NCI-H510A treated with DMSO at 0.1 percent for 48 hours (cell line): ENCODE measurements around the gene SLC22A23.
A peak's percentile ranks its signal among the peaks of the same experiment; 100 is the strongest.

Source experiments
- DNase-seq: peaks from one replicate; lab custom pipeline; 2025; lab: John Stamatoyannopoulos, UW

The SLC22A23 gene, protein sequence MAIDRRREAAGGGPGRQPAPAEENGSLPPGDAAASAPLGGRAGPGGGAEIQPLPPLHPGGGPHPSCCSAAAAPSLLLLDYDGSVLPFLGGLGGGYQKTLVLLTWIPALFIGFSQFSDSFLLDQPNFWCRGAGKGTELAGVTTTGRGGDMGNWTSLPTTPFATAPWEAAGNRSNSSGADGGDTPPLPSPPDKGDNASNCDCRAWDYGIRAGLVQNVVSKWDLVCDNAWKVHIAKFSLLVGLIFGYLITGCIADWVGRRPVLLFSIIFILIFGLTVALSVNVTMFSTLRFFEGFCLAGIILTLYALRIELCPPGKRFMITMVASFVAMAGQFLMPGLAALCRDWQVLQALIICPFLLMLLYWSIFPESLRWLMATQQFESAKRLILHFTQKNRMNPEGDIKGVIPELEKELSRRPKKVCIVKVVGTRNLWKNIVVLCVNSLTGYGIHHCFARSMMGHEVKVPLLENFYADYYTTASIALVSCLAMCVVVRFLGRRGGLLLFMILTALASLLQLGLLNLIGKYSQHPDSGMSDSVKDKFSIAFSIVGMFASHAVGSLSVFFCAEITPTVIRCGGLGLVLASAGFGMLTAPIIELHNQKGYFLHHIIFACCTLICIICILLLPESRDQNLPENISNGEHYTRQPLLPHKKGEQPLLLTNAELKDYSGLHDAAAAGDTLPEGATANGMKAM

GRCh38 chr6:3456898-3457709, at the start of gene SLC22A23:
SLC22A23 (minus strand) TSS chr6:3457050; CDS start chr6:3456559, 491 bp downstream.
- DNase-seq, result peak; percentile 36

GRCh38 chr6:3506200-3506599, 49.4 kb upstream of the SLC22A23 start:
- no peak for DNase-seq

GRCh38 chr6:3504938-3505805, 48.3 kb upstream of the SLC22A23 start:
- DNase-seq, result no peak

DNA sequence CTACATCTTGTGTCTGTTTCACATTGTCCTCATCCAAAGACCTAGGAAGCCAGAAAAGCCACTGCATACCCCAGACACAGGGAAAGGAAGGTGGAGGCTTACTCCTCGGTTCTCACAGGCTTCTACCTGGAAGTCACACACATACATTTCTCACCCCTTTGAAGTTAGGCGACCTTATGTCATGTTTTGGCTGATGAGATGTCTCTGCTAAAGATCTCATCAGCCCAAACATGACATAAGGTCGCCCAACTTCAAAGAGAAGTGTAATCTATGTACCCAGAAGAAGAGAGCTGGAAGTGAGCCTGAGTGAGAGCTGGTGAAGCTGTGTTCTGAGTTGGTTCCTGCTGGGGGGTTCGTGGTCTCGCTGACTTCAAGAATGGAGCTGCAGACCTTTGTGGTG, 47.5 kb upstream of the SLC22A23 start:
- no peak for DNase-seq

DNA sequence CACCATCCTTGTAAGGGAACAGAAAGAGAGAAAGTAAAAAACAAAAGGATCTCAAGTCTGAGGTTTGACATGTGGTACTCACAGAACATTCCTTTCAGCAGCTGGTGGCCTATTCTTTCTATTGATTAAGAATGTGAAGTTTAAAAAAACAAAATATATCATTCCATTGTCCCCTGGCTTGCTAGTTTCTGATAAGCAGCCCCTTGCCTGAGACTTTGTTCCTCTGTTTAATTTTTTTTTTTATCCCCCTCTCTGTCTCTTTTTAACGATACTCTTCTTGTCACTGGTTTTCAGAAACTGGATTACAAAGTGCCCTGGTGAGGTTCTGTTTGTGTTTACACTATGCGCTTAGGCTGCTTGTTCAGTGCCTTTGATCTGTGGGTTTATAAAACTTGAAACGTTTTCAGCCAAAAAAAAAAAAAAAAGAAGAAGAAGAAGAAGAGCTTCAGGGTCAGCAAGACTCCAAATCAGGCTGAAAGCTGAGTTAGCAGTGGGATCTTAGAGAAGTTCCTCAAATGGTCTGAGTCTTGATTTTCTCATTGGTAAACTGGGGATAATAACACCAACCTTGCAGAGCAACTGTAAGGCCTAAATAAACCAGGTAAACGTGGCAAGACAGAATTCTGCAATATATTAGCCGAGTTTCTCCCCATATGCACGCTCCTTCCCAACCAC, 45.1 kb upstream of the SLC22A23 start:
- DNase-seq, result no peak

- no peak for DNase-seq
Measured at GRCh38 chr6:3500262-3501014, 43.6 kb upstream of the SLC22A23 start.

GRCh38 chr6:3499603-3500002, 42.8 kb upstream of the SLC22A23 start:
- DNase-seq, result no peak

DNA sequence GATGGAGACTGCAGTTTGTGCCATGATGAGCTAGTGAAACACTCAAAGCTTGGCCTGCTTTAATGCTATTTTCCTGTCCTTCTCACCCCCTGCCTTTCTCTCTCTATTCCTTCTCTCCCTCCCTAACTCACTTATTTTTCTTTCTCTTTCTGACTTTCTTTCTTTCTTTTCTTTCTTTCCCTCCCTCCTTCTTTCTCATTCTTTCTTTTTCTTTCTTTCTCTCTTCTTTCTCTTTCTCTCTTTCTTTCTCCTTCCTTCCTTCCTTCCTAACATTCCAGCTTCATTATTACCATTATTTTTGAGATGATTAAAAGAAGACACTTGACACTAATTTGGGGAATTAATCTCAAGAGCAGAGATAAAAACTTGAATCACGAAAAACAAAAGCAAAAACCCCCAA, 39.5 kb upstream of the SLC22A23 start:
- DNase-seq, result no peak

- DNase-seq, result no peak
Measured at GRCh38 chr6:3494391-3495100, 37.7 kb upstream of the SLC22A23 start.

- DNase-seq, result no peak
Measured at GRCh38 chr6:3490625-3490980, 33.8 kb upstream of the SLC22A23 start.

- DNase-seq, result no peak
Measured at GRCh38 chr6:3489961-3490624, 33.2 kb upstream of the SLC22A23 start.

- no peak for DNase-seq
Measured at GRCh38 chr6:3489027-3489757, 32.3 kb upstream of the SLC22A23 start.

GRCh38 chr6:3484946-3485345, 28.1 kb upstream of the SLC22A23 start:
- DNase-seq, result no peak

DNA sequence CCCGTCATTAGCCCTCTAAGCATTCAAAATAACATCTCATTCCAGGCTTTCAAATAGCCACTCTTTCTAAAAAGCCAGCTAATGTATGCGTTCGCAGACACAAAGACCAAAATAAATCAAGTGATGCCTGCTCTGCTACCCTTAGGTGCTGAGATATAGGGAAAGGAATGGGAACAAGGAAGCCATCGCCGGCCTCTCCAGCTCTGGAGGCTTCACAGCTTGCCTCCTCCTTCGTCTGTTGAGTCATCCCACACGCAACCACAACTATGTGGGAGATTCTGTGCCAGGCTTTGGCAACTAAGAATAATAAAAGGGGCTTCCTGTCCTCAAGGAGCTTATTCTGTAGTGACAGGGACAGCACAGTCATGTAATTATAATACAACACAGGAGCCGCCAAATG, 27.3 kb upstream of the SLC22A23 start:
- DNase-seq, result no peak

DNA sequence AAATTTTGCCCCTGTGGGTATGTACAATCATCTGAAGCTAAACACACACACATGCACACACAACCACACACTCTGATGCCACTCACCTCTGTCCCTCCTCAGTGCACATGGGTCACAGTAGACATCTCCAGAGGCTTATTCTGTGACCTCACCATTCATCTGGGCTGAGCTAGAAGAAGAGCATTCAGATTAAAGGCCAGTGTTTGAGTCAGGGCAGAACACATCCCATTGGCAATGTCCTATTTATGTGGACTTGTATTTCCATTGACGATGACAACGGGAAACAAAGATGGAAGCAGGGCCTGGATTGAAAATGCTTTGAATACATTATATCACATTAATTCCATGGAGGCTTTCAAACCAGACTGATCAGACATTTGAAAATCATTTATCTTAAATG, 26.8 kb upstream of the SLC22A23 start:
- DNase-seq, result no peak

DNA sequence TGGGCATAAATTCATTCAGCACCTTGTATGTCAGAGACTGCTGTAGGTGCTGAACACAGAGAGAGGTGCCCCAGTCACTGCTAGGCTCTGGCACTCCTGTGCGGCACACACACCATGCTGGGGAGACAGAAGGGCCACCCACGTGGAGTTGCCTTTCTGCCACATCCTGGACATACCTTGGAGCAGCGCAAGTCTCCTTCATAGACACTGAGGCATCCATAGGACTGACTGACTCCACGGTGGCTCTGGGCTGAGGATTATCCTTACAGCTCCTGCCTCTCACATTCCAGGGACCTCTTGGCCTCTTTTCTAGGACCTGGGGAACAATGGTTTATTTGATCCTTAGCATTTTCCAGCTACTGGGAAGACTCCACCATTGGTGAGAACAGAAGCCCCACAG, 26.0 kb upstream of the SLC22A23 start:
- DNase-seq, result no peak

- DNase-seq, result no peak
Measured at GRCh38 chr6:3481640-3482039, 24.8 kb upstream of the SLC22A23 start.

GRCh38 chr6:3480009-3480408, 23.2 kb upstream of the SLC22A23 start:
- no peak for DNase-seq

DNA sequence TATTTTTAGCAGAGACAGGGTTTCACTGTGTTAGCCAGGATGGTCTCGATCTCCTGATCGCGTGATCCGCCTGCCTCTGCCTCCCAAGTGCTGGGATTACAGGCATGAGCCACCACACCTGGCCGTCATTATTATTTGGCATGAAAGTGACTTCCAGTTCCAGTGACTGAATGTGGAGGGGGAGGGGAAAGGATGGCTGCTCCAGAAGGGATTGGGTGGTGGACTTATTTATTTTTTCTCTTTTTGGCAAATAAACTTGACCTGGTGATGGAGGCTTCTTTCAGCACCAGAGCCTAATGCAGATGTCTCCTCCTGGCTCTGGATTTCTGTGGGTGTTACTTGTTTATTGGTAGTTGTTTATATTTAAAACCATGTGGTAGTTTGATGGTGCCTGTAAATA, 16.9 kb upstream of the SLC22A23 start:
- DNase-seq, result no peak
